Stimulated activated CD8-positive, alpha-beta memory T cell treated with anti-CD3 and anti-CD28 coated beads, Interleukin-12 subunit alpha, Interleukin-12 subunit beta, amount 100 ng/mL, for 1 hour (primary cell): ENCODE data around the gene UBE2B.
A peak's percentile ranks its signal among the peaks of the same experiment; 100 is the strongest.
"Not testable (repeated sequence)": the region's sequence is repeated elsewhere in the genome, so short reads cannot be mapped to it uniquely, and the experiment has no call there.

Experiments
- DNase-seq: peaks from one replicate; pipeline ENCODE4 v3.0.0-alpha.2; 2020; ENCODE audit warnings: low read depth

Gene UBE2B

DNA sequence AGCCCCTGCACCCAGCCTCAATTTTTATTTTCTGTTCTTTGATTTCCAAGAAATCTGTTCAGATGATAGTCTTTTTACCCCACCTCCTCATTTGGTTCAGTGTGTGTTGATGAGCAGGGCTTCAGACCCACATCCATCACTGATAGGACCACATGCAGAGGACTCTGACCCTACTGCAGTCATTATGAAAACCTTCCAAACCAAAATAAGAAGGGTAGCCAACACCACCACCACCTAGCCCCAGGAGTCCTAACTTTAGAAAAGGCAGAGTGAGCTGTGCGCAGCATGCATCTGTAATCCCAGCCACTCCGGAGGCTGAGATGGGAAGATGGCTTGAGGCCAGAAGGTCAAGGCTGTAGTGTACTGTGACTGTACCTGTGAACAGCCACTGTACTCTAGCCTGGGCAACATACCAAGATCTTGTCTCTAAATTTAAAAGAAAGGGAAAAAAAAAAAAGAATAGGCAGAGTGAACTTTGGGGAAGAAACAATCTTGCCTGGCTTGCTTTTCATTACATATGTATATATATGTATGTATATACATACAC is 27.3 kb downstream of the UBE2B start:
- no peak for DNase-seq

DNA sequence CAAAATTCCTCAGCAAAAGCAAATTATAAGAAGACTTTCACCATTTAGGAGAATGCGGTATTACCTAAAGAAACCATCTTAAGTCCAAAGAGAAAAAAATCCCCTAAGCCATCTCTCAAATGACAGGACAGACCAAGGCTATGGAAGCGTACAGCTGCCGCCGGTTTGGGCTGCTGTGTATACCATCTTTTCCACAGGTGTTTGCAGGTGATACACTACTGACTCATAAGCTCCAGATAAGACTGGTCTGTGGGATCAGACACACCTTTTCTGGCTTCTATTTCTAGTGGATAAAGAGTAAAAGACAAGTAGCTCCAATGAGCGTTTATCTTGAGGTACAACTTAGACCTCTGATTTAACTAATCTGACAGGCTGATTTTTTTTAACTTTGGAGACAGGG is 32.6 kb downstream of the UBE2B start:
- DNase-seq = no peak

GRCh38 chr5:134406390-134406789 is 35.0 kb downstream of the UBE2B start:
- DNase-seq = no peak

DNA sequence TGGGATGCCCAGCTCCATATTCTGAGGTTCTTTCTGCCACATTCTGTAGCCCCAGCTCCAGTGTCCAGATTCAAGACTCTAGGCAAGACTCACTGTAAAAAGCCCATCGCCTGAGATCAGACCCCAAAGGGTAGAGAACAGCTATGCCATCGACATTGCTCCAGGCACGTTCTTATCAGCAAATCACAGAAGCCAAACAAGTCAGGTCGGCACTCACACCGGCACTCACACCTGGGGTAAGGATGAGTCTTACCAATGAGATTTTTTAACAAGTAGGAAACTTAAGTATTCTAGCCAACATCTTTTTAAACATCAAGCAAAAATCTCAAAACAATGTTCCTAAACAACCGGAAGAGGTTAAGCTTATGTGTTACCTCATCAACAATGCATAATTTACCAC is 38.0 kb downstream of the UBE2B start:
- DNase-seq = no peak

DNA sequence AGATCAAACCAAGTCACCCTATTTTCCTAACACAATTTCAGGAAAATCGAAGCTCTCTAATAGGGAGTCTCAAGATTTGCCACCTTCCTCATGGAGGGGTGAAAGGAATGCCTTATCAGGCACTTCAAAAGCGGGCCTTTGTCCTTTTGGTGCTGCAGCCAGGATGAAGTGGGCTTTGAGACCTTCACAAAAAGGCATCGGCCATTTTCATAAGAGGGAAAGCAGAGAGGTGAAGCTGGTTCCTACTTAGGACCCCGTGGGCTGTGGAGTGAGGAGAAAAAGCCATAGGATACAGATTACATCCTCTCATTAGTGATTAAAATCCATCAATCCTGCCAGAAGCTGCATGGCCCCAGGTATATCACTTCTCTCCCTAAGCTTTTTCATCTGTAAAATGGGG is 39.5 kb downstream of the UBE2B start:
- no peak for DNase-seq

DNA sequence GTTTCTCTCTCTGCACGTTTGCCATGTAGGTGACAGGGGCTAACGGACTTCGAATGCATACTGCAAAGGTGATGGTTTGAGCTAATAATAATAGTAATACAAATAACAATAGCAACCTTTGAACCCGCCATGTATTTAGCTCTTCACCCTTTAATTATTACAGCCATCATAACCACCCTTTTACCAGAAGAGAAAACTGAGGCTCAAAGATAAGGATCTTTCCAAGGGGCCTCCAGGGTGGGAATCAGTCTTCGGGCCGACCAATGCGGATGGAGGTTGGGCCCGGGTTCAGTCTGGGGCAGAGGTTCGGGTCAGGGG is 39.8 kb downstream of the UBE2B start:
- no peak for DNase-seq

- peak; percentile 80 for DNase-seq
These were observed 40.3 kb downstream of the UBE2B start, which contains the start of gene CDKN2AIPNL for GRCh38 chr5:134411546-134412266. Gene CDKN2AIPNL, minus strand, starts transcription at chr5:134411881. Its CDS starts 27 bp downstream, at chr5:134411854.

- no peak for DNase-seq
These were observed 41.7 kb downstream of the UBE2B start for GRCh38 chr5:134413046-134413445.

DNA sequence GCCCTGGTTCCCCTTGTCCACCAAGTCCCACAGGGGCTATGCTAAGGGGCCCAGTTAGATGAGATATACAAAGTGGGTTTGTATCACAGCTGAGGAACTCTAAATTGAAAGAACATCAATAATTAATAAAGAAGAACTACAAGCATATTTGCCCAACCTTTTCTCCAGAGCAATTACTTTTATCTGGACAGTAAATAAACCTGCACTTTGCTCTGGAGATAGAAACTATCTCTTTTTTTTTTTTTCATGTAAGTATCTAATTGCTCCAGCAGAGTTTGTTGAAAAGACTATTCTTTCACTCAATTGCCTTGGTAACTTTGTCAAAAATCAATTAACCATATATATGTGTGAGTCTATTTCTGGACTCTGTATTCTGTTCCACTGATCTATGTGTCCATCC is 46.3 kb downstream of the UBE2B start:
- DNase-seq = no peak

- DNase-seq = no peak
These were observed 47.6 kb downstream of the UBE2B start for GRCh38 chr5:134418958-134419357.

- no peak for DNase-seq
These were observed 49.0 kb downstream of the UBE2B start for GRCh38 chr5:134420343-134420742.

- DNase-seq = not testable (repeated sequence)
These were observed 49.7 kb downstream of the UBE2B start for GRCh38 chr5:134421038-134421437.

GRCh38 chr5:134422791-134423365 is 51.5 kb downstream of the UBE2B start:
- DNase-seq = no peak

GRCh38 chr5:134423376-134423775 is 52.0 kb downstream of the UBE2B start:
- DNase-seq = no peak

DNA sequence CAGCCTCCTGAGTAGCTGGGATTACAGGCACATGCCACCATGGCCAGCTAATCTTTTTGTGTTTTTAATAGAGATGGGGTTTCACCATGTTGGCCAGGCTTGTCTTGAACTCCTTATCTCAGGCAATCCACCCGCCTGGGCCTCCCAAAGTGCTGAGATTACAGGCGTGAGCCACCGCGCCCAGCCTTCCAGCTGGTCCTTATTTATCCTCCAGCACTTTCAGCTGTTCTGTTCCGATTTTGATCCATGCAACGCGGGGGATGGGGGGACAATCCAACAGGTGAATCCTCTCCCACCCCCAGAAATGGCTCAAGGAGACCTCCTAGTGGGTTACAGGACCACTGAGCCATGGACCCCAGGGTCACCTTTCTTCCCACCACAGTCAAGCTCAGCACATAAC is 55.0 kb downstream of the UBE2B start:
- no peak for DNase-seq

DNA sequence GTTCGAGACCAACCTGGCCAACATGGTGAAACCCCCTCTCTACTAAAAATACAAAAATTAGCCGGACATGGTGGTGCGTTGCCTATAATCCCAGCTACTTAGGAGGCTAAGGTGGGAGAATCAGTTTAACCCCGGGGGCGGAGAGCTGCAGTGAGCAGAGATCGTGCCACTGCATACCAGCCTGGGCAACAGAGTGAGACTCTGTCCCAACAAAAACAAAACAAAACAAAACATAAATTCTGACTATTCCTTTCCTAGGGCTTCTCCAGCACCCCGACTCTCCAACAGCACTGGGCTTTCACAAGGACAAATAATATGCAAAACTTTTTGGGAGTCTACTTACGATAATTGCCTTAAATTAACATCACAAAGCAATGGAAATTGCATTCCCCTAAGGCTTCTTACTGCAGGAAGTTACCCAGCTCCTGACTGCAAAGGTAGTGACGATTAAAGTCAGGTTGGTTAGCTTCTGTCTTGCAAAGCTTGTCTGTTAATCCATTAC is 56.2 kb downstream of the UBE2B start:
- DNase-seq = no peak

DNA sequence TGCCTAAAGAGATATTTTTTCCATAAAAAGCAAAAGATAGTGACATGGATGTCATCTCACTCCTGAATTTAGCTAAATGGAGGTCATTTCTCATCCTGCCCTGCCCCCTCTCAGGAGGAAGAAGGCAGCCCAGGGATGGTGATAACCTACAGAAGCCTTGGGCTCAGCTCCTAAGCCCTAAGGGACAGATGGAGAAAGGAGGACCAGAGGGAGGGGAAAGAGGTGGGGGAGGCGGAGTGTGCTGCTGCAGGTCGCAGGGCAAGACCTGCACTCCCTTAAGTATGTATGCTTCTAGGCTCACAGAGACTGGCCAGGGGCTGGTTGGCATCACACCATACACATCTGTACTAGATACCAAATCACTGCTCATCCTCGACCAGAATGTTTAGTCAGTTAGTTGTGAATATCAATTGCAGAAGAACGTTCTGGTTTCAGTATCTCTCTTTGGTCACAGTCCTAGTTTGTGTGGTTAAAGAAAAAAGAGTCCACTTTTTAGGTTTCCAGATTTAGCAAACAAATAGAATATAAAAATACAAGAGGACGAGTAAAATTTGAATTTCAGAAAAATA is 58.7 kb downstream of the UBE2B start:
- DNase-seq = no peak

- DNase-seq = no peak
These were observed 60.8 kb downstream of the UBE2B start for GRCh38 chr5:134432174-134432573.

DNA sequence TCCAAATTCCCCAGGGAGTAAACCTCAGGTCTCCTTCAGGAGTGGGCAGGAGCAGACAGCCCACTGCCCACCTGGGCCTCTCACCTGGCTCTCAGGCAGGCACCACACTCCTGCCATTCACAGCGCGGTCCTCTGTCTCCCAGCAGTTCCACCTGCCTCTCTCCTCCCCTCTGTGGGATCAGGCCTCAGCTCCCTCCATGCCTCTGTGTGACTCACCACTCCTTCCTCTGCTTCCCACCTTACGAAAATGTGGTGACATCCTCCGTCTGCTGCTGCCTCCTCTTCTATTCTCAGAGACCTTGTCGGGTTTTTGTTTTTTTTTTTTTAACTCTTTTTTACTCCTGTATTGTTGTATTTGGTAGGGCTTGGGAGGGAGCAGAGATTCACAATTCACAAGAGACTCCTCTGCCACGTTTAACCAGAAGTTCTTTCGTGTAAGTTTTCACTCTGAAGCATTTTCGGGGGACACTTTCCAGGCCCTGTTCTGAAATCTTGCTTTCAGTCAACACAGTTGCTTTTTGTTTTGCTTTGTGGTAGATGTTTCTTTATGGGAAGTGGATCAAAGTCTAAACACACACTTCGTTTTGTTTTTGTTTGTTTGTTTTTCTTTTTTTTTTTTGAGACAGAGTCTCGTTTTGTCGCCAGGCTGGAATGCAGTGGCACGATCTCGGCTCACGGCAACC is 61.4 kb downstream of the UBE2B start:
- DNase-seq = no peak

GRCh38 chr5:134435560-134435959 is 64.2 kb downstream of the UBE2B start:
- DNase-seq = no peak

- peak; percentile 10 for DNase-seq
These were observed 65.4 kb downstream of the UBE2B start for GRCh38 chr5:134436523-134437339.

GRCh38 chr5:134437340-134437846 is 66.0 kb downstream of the UBE2B start:
- DNase-seq = no peak
